LNCAP (cell line): ENCODE results near the gene HPD.

Source experiments
- TF ChIP-seq, protein P1 (sequence below): fragments of 450-650 bp; IDR thresholded peaks from 2 replicates; pipeline ENCODE4 v1.5.1; 2017; ENCODE audit warnings: mild to moderate bottlenecking

HPD gene

DNA sequence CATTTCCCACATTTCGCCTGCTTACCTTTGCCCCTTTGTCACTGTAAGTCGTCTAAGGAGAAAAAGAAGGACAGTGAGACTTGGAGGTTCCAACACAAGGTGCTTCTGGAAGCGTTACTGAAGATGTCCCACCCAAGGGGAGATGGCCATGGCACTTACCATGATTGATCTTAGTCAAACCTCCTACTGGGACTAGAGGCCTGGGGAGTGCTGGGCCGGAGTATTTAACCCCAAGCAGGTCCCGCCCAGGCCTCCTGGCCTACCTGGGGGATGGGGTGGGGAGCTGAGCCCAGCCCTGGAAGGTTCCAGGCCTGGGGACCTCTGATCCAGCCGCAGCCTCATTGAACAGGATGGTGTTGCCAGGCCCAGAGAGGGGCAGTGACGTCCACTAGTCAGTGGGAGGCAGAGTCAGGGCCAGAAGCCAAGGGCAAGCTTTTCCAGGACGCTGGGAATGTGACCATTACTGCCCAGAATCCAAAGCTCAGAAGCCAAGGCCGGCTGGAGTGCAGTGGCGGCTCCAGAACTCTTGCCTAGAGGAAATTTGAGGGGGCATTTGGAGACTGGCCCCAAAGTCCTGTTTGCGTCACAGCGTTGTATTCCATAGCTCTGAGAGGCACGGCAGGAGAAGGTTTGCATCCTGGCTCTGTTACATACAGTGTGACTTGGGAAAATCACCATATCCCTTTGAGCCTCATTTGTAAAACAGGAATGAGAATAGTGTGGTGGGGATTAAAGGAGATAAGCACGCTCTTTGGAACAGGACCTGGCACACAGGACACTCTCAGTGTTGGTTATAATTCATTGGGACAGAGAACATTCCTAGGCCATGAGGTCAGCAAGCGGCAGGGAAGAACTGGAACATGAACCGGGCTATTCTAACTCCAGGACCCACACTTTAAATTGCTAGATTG is at the start of gene HPD:
Gene HPD, minus strand, starts transcription at position 198 of the 911 bp plus-strand sequence. Its CDS starts 36 bp downstream, at position 162.
- TF ChIP-seq, protein P1, sequence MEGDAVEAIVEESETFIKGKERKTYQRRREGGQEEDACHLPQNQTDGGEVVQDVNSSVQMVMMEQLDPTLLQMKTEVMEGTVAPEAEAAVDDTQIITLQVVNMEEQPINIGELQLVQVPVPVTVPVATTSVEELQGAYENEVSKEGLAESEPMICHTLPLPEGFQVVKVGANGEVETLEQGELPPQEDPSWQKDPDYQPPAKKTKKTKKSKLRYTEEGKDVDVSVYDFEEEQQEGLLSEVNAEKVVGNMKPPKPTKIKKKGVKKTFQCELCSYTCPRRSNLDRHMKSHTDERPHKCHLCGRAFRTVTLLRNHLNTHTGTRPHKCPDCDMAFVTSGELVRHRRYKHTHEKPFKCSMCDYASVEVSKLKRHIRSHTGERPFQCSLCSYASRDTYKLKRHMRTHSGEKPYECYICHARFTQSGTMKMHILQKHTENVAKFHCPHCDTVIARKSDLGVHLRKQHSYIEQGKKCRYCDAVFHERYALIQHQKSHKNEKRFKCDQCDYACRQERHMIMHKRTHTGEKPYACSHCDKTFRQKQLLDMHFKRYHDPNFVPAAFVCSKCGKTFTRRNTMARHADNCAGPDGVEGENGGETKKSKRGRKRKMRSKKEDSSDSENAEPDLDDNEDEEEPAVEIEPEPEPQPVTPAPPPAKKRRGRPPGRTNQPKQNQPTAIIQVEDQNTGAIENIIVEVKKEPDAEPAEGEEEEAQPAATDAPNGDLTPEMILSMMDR, result no peak

DNA sequence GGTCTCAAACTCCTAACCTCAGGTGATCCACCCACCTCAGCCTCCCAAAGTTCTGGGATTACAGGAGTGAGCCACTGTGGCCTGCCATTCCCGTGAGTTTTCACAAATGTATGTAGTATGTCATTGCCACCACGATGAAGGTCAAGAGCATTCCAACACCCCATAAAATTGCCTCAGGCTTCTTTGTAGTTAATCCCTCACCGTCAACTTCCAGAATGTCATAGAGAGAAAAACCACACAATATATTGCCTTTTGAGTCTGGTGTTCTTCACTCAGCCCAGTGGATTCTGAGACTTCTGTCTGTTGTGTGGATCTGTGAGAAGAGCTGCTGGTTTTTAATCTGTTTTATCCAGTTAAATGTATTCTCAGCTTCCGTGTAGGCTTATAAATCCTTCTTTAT is 47.1 kb upstream of the HPD start:
- TF ChIP-seq, protein P1, result no peak

DNA sequence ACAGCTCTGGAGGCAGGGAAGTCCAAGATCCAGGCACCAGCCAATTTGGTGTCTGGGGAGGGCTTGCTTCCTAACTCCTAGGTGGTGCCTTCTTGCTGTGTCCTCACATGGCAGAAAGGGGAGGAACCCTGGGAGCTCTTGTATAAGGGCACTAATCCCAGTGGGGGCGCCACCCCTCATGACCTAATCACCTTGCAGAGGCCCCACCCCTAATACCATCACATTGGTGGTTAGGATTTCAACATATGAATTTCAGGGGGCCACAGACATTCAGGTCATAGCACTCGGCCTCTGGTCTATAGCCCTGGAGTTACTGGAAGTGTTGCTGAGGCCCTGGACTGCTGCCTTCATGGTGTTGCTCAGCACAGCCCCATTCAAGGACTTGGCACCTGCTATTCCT is 44.5 kb upstream of the HPD start:
- TF ChIP-seq, protein P1, result no peak

DNA sequence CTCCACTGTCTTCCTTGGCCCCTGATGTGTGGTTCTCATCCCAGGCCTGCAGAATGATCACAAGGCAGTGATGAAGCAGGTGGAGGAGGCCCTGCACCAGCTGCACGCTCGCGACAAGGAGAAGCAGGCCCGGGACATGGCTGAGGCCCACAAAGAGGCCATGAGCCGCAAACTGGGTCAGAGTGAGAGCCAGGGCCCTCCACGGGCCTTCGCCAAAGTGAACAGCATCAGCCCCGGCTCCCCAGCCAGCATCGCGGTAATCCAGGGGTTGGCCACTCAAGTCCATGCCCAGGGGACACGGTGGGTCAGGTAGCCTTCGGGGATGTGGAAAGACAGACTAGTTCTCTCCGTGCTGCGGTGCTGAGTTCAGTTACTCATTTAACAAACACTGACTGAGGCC is 40.9 kb upstream of the HPD start:
- TF ChIP-seq, protein P1, result no peak

DNA sequence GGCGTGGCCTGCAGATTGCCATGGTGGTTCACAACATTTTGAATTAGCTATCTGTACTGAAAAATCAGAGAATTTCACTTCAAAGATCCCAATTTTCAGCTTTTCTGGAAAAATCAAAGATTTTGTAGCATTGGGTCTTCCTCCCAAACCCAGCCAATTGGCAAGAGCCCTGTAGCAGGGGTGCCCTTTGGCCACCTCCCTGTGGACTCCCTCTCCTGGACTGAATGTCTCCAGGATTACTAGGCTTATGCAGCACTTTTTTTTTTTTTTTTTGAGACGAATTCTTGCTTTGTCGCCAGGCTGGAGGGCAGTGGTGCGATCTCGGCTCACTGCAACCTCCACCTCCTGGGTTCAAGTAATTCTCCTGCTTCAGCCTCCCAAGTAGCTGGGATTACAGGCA is 39.6 kb upstream of the HPD start:
- TF ChIP-seq, protein P1, result no peak

DNA sequence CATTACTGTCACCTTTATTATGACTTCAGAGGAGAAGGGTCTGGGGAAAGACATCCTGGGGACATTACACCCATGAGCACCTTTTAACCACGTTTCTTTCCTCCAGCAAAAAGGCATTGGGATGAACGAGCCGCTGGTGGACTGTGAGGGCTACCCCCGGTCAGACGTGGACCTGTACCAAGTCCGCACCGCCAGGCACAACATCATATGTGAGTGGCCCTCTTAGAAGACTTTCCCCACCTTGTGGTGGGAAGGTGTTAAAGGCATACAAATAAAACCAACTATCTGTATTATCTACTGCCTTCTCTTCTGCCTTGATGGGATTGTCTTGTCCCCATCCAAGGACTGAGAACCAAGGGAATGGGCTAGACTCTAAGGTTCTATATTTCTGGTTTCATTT is 36.0 kb upstream of the HPD start:
- TF ChIP-seq, protein P1, result peak; percentile 27; the same call in 1 of the 2 replicates

DNA sequence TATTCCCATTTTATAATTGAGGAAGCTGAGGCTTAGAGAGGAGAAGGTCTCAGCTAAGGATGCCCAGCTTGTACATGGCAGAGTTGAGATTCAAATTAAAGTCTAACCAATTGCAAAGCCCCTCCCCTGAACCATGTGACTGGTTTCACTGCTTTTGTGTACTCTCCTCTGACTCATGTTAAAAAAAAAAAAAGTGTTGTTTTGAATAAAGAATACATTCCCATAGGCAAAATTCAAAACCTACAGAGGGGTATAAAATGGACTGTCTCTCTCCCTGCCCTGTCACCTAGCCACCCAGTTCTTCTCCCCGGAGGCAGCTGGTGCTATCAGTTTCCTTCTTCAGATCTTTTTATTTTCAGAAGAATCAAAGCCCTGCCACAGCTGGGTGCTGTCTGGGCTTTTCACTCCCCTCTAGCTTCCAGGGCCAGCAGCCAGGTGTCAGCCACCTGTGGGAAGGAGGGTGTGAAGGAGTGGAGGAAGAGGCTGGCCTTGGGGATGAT is 35.4 kb upstream of the HPD start:
- TF ChIP-seq, protein P1, result no peak
